Measurements from ENCODE around the gene ZFPM1. TPM values are rescaled to one million over a fixed set of nuclear protein-coding genes. Genes with fewer than 3 reads are reported as not detected.

The ZFPM1 gene
- total and polyA plus RNA-seq, 2 experiments from 2014 or later, result 0.53 to 2.2 TPM

- TF ChIP-seq, protein P1, sequence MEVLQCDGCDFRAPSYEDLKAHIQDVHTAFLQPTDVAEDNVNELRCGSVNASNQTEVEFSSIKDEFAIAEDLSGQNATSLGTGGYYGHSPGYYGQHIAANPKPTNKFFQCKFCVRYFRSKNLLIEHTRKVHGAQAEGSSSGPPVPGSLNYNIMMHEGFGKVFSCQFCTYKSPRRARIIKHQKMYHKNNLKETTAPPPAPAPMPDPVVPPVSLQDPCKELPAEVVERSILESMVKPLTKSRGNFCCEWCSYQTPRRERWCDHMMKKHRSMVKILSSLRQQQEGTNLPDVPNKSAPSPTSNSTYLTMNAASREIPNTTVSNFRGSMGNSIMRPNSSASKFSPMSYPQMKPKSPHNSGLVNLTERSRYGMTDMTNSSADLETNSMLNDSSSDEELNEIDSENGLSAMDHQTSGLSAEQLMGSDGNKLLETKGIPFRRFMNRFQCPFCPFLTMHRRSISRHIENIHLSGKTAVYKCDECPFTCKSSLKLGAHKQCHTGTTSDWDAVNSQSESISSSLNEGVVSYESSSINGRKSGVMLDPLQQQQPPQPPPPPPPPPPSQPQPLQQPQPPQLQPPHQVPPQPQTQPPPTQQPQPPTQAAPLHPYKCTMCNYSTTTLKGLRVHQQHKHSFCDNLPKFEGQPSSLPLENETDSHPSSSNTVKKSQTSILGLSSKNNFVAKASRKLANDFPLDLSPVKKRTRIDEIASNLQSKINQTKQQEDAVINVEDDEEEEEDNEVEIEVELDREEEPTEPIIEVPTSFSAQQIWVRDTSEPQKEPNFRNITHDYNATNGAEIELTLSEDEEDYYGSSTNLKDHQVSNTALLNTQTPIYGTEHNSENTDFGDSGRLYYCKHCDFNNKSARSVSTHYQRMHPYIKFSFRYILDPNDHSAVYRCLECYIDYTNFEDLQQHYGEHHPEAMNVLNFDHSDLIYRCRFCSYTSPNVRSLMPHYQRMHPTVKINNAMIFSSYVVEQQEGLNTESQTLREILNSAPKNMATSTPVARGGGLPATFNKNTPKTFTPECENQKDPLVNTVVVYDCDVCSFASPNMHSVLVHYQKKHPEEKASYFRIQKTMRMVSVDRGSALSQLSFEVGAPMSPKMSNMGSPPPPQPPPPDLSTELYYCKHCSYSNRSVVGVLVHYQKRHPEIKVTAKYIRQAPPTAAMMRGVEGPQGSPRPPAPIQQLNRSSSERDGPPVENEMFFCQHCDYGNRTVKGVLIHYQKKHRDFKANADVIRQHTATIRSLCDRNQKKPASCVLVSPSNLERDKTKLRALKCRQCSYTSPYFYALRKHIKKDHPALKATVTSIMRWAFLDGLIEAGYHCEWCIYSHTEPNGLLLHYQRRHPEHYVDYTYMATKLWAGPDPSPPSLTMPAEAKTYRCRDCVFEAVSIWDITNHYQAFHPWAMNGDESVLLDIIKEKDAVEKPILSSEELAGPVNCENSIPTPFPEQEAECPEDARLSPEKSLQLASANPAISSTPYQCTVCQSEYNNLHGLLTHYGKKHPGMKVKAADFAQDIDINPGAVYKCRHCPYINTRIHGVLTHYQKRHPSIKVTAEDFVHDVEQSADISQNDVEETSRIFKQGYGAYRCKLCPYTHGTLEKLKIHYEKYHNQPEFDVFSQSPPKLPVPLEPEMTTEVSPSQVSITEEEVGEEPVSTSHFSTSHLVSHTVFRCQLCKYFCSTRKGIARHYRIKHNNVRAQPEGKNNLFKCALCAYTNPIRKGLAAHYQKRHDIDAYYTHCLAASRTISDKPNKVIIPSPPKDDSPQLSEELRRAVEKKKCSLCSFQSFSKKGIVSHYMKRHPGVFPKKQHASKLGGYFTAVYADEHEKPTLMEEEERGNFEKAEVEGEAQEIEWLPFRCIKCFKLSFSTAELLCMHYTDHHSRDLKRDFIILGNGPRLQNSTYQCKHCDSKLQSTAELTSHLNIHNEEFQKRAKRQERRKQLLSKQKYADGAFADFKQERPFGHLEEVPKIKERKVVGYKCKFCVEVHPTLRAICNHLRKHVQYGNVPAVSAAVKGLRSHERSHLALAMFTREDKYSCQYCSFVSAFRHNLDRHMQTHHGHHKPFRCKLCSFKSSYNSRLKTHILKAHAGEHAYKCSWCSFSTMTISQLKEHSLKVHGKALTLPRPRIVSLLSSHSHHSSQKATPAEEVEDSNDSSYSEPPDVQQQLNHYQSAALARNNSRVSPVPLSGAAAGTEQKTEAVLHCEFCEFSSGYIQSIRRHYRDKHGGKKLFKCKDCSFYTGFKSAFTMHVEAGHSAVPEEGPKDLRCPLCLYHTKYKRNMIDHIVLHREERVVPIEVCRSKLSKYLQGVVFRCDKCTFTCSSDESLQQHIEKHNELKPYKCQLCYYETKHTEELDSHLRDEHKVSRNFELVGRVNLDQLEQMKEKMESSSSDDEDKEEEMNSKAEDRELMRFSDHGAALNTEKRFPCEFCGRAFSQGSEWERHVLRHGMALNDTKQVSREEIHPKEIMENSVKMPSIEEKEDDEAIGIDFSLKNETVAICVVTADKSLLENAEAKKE (CRISPR knock-in tag; IDR thresholded peaks at IDR 0.05), result no peak
- TF ChIP-seq EZH2phosphoT487 (IDR thresholded peaks at IDR 0.05; ENCODE audit: unreplicated experiment) (no peak), ZNF114 (CRISPR knock-in tag; IDR thresholded peaks at IDR 0.05) (no peak), ZNF331 (CRISPR knock-in tag; IDR thresholded peaks at IDR 0.05; ENCODE audit: low read depth) (no peak), EZH2 (IDR thresholded peaks at IDR 0.05; ENCODE audit: low read depth, unreplicated experiment) (no peak), CREB1 (CRISPR knock-in tag; IDR thresholded peaks at IDR 0.05; ENCODE audit: low read depth) (no peak), CTCF (conservative IDR thresholded peaks at IDR 0.05; ENCODE audit: low read depth in 2 of 2) (no peak), JUNB (IDR thresholded peaks at IDR 0.05; ENCODE audit: unreplicated experiment) (no peak), POLR2AphosphoS5 (IDR thresholded peaks at IDR 0.05; ENCODE audit: low read depth) (no peak)
These were observed 22.9 kb upstream of the ZFPM1 start (continued) for GRCh38 chr16:88430185-88430523.

Measured in GM23338 (cell line).